Keratinocyte (primary cell): Measurements from ENCODE around the gene NCOA7.

ENCODE experiments used
- CTCF ChIP-seq, 3 experiments: IDR thresholded peaks in 1 of 3; conservative IDR thresholded peaks in 1 of 3; optimal IDR thresholded peaks in 1 of 3; 2 replicates in 2 of 3; 3 replicates in 1 of 3; pipeline versions ENCODE3 to v1.5.1; 2011; ENCODE audit warnings: low read length in 3 of 3, mild to moderate bottlenecking in 3 of 3, moderate library complexity in 2 of 3, control low read depth in 1 of 3, inconsistent platforms in 1 of 3; ENCODE audit not compliant: insufficient read depth in 2 of 3; ENCODE audit errors: extremely low read depth in 1 of 3
- EZH2 ChIP-seq: IDR thresholded peaks from one replicate; pipeline ENCODE4 v1.6.1; 2012; ENCODE audit warnings: inconsistent platforms, mild to moderate bottlenecking, low read length, moderate library complexity

GRCh38 chr6:125764121-125764671 is 26.6 kb upstream of the NCOA7 start:
- TF ChIP-seq CTCF (optimal IDR thresholded peaks at IDR 0.05 in 1 of 3, IDR thresholded peaks at IDR 0.05 in 1 of 3, conservative IDR thresholded peaks at IDR 0.05 in 1 of 3; ENCODE audit: extremely low read depth in 1 of 3, insufficient read depth in 2 of 3, low read length in 3 of 3), result no peak
- TF ChIP-seq EZH2, result no peak
